HG03565 (cell line): ENCODE data around the gene MPP2.

ENCODE experiments used
- ATAC-seq: cut with Tn5 transposase; IDR thresholded peaks from one replicate; pipeline ENCODE4 v1.9.1; 2021; ENCODE audit warnings: mild to moderate bottlenecking, moderate library complexity; ENCODE audit not compliant: unreplicated experiment

Gene MPP2

GRCh38 chr17:43827596-43827995, 79.7 kb downstream of the MPP2 start:
- ATAC-seq: no peak

- ATAC-seq: no peak
Measured at GRCh38 chr17:43826206-43826605, 81.1 kb downstream of the MPP2 start.

- ATAC-seq: no peak
Measured at GRCh38 chr17:43825567-43825966, 81.8 kb downstream of the MPP2 start.
